ENCODE measurements around the gene SEMA5B. TPM values are rescaled to one million over a fixed set of nuclear protein-coding genes. Genes with fewer than 3 reads are reported as not detected.

SEMA5B gene
- polyA plus RNA-seq, 3 donors from 2014 or later: not detected

DNA sequence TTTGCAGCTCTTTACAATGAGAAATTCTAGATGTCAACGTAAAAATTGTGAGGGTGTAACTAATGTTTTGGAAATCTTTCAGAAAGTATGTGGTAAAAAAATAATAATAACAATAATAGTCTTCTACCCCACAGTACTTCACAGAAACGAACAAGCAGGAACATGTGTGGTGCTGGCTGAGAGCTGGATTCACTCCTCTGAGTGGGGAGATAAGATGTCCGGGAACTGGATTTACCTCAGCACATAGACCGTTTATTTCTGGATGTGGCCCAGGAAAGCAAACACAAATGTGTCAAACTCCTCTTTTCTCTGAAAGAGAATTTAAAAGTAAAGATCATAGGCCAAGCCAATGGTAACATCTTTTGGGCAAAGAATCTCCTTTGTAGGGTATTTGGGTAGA lies 129.3 kb downstream of the SEMA5B start:
- DNase-seq: no peak
- peaks cover 0 to 8% (median 2%) of the 10 kb centered on the region in 3 donors for H3K27me3 Mint-ChIP-seq (ENCODE audit: low read depth in 3 of 3)
- H3K4me3 Mint-ChIP-seq: no peak overlapping the region
- H3K4me1 Mint-ChIP-seq: peaks cover 4 to 7% of the 10 kb centered on the region in 2 donors
- H3K27ac Mint-ChIP-seq: no peak overlapping the region
- peaks cover 0 to 6% (median 0%) of the 10 kb centered on the region in 3 donors for H3K36me3 Mint-ChIP-seq
- no peaks in the 10 kb centered on the region for H3K9me3 Mint-ChIP-seq

DNA sequence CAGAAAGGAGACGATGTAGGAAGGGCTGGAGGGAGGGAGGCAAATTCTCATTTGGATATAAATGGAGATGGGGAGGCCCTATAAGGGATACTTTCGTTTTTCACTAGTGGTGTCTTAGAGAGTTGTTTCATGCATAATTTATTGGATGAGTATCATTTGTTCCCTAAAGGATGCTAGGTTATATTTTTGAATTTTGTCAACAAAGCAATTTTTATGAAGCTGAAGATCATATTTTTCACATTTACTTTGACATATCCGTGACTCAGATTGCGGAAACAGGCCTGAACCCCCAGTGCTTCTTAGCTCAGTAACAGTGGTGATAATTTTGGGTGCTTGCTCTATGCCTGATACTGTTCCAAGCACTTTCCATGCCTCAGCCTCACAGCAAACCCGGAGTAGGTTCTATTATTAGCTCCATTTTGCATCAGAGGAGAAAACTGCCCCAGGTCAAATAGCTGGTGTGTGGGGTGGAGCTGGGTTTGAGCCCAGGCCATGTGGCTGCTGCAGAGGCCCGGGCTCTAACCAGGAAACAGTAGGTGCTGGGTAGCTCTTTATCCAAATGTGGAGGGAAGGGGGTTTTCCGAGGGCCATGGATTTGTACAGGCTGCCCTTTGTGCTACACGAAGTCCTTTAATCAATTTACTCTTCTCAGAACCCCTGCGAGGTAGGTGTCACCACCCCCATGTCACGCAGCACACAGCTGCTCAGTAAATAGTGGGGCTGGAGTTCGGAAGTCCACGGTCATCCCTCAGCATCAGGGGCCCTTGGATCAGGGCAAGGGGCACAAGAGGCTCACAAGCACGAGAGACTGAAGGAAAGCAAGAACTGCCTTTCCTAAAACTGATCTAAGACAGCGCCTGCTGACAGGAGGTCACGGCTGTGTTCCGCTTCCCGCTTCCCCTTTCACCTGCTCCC lies 133.6 kb downstream of the SEMA5B start:
- Mint-ChIP-seq H3K4me1 (peaks cover 8 to 11% of the 10 kb centered on the region in 2 donors), H3K4me3 (no peak overlapping the region), H3K27me3 (ENCODE audit: low read depth in 3 of 3) (peaks cover 2 to 10% (median 2%) of the 10 kb centered on the region in 3 donors), H3K36me3 (peaks cover 0 to 6% (median 0%) of the 10 kb centered on the region in 3 donors), H3K27ac (no peak overlapping the region), H3K9me3 (no peaks in the 10 kb centered on the region)
- DNase-seq: no peak

- Mint-ChIP-seq H3K27me3 (ENCODE audit: low read depth in 3 of 3) (peaks cover 2 to 10% (median 2%) of the 10 kb centered on the region in 3 donors), H3K9me3 (no peaks in the 10 kb centered on the region), H3K4me3 (no peak overlapping the region), H3K27ac (no peak overlapping the region), H3K36me3 (peaks cover 0 to 3% (median 0%) of the 10 kb centered on the region in 3 donors), H3K4me1 (peaks cover 8 to 11% of the 10 kb centered on the region in 2 donors)
- no peak for DNase-seq
These were observed 134.3 kb downstream of the SEMA5B start for GRCh38 chr3:122893282-122893681.

DNA sequence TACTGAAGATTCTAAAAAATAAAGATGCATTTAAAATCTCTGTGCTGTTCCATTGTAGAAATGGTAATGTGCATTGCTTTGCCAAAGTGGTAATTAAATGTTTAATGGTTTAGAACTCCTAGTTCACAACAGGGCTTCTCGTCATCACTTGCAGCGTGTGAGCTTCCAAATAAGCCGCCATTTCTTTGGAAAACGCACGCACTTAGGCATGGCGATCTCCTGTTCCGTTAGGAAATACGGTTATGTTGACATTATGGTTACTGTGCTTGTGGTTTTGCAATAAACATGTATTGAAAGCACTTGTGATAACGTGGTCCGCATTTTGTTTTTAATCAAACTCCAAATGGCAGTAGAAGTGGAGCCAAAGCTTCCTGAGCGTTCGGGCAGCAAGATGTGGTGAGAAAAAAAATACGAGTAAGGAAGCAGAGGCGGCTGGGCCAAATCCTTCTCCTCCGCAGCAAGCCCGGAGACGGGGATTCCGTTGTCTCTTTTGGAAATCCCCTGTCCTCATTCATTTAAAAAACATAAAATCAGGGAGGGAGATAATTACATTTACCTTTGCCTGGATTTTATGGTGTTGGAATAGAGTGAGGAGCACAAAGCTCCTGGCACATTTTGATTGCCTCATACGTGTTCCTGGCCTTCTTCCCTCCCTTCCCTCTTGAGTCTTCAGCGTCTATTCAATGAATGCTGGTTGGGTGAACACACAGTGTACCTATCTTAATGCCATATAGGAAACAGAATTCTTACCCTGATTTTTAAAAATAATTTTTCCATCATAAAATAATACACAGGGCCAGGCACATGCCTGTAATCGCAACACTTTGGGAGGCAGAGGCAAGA lies 135.2 kb downstream of the SEMA5B start:
- H3K9me3 Mint-ChIP-seq: no peaks in the 10 kb centered on the region
- no peak overlapping the region for H3K4me3 Mint-ChIP-seq
- no peak for DNase-seq
- peaks cover 0 to 3% (median under 1%) of the 10 kb centered on the region in 3 donors for H3K36me3 Mint-ChIP-seq
- peaks cover 2 to 10% (median 2%) of the 10 kb centered on the region in 3 donors for H3K27me3 Mint-ChIP-seq (ENCODE audit: low read depth in 3 of 3)
- H3K27ac Mint-ChIP-seq: no peak overlapping the region
- H3K4me1 Mint-ChIP-seq: peaks cover 8 to 11% of the 10 kb centered on the region in 2 donors

GRCh38 chr3:122890720-122891220 lies 136.8 kb downstream of the SEMA5B start:
- Mint-ChIP-seq H3K27me3 (ENCODE audit: low read depth in 3 of 3) (peaks cover 2 to 5% (median 2%) of the 10 kb centered on the region in 3 donors), H3K36me3 (peaks cover under 1 to 9% (median under 1%) of the 10 kb centered on the region in 3 donors), H3K9me3 (no peaks in the 10 kb centered on the region), H3K27ac (no peak overlapping the region), H3K4me1 (peaks cover 8 to 11% of the 10 kb centered on the region in 2 donors), H3K4me3 (no peak overlapping the region)
- no peak for DNase-seq

DNA sequence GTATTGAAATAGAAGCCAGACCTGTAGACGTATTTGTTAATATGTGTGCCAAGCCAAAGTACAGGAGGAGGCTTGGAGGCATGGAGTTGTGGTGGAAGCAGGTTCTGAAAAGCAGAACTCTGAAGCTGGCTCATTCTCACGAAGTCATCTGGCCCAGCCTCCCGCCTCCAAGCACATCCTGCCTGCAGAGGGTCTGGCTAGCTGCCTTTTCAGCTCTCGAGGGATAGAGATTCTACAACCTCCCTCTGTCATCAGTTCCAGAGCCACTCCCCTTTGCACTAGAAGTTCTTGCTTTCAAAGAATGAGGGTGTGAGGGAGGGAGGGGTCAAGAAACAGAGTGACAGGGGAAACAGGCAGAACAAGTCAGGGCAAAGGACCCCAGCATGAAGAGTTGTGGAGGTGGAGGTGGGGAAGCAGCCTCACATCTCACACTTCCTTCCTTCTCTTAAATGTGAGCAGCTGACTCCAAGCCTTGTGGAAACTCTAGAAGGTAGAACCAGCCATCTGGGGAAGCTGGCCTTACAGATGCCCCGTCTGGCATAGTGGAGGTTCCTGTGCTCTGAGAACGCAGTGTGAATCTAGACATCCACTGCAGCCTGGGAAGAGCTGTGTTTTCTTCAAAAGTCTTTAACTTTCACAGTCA lies 137.4 kb downstream of the SEMA5B start:
- Mint-ChIP-seq H3K27me3 (ENCODE audit: low read depth in 3 of 3) (peaks cover 2 to 5% (median 2%) of the 10 kb centered on the region in 3 donors), H3K27ac (no peak overlapping the region), H3K36me3 (peaks cover 3 to 9% (median 3%) of the 10 kb centered on the region in 3 donors), H3K4me3 (no peak overlapping the region), H3K4me1 (peaks cover 8 to 11% of the 10 kb centered on the region in 2 donors), H3K9me3 (no peaks in the 10 kb centered on the region)
- no peak for DNase-seq

DNA sequence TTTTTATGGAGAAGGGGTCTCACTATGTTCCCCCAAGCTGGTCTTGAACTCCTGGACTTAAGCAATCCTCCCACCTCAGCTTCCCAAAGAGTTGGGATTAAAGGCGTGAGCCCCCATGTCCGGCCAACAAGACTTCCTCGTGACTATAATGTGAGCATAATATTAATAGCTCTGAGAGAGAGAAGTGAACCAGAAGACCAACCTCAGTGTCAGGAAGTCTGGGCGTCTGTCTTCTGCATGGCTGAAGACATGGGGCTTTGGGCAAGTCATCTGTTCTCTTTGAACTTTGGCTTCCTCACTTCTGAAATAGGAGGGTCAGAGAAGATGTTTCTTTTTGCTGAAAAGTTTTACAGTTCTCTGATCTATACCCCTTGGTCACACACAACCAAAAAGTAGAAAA lies 140.6 kb downstream of the SEMA5B start:
- H3K27me3 Mint-ChIP-seq (ENCODE audit: low read depth in 3 of 3): peaks cover 0 to 2% (median 0%) of the 10 kb centered on the region in 3 donors
- H3K9me3 Mint-ChIP-seq: no peaks in the 10 kb centered on the region
- H3K27ac Mint-ChIP-seq: no peak overlapping the region
- peaks cover 3 to 13% (median 5%) of the 10 kb centered on the region in 3 donors for H3K36me3 Mint-ChIP-seq
- no peaks in the 10 kb centered on the region for H3K4me1 Mint-ChIP-seq
- DNase-seq: no peak
- no peak overlapping the region for H3K4me3 Mint-ChIP-seq

DNA sequence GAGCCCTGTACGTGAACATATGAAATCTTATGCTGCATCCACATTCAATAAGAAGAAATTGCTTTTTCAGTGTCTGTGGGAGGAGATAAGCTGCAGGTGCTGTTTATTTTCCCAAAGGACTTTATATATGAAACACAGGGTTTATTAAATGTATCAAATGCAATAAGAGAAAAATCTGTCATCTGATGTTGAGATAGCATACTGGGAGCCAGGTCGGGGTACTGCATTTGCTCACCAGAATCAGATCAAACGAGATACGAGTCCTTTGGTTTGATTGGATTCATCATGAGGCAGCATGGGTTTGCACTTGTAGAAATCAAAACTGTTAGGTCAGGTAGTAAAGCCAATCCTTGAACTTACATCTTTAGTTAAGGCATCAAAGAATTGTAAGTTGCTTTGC lies 141.3 kb downstream of the SEMA5B start:
- Mint-ChIP-seq H3K27ac (no peak overlapping the region), H3K36me3 (peaks cover 9 to 20% (median 11%) of the 10 kb centered on the region in 3 donors), H3K4me3 (no peak overlapping the region), H3K9me3 (no peaks in the 10 kb centered on the region), H3K4me1 (no peaks in the 10 kb centered on the region), H3K27me3 (ENCODE audit: low read depth in 3 of 3) (peaks cover 0 to 2% (median 0%) of the 10 kb centered on the region in 3 donors)
- no peak for DNase-seq

GRCh38 chr3:122882361-122882947 lies 145.1 kb downstream of the SEMA5B start:
- DNase-seq: no peak
- no peaks in the 10 kb centered on the region for H3K9me3 Mint-ChIP-seq
- no peaks in the 10 kb centered on the region for H3K27me3 Mint-ChIP-seq (ENCODE audit: low read depth in 3 of 3)
- H3K36me3 Mint-ChIP-seq: peaks cover 11 to 28% (median 12%) of the 10 kb centered on the region in 3 donors
- H3K4me1 Mint-ChIP-seq: no peaks in the 10 kb centered on the region
- H3K4me3 Mint-ChIP-seq: no peak overlapping the region
- no peak overlapping the region for H3K27ac Mint-ChIP-seq

- H3K4me1 Mint-ChIP-seq: peaks cover 8 to 10% of the 10 kb centered on the region in 2 donors
- H3K27me3 Mint-ChIP-seq (ENCODE audit: low read depth in 3 of 3): no peaks in the 10 kb centered on the region
- peaks cover 9 to 19% (median 16%) of the 10 kb centered on the region in 3 donors for H3K36me3 Mint-ChIP-seq
- no peak for DNase-seq
- H3K27ac Mint-ChIP-seq: no peak overlapping the region
- no peak overlapping the region for H3K4me3 Mint-ChIP-seq
- H3K9me3 Mint-ChIP-seq: no peaks in the 10 kb centered on the region
These were observed 146.9 kb downstream of the SEMA5B start for GRCh38 chr3:122880624-122881023.

DNA sequence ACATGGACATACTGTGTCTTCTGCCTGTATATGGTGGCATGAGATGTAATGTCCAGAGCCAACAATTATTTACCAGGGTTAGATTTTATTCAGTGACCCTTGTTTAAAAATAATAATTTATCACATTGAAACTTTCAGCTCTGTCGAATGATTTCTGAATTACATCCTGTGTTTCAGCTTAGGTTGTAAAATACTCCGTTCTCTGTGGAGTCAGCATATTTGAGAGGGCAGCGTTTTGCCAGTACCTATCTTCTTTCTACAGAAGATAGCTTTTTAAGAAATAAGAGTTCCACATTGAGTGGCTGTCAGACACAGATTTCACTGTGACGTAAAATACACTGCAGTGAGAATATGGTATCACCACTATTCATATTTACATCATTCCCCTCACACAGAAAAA lies 147.4 kb downstream of the SEMA5B start:
- no peaks in the 10 kb centered on the region for H3K9me3 Mint-ChIP-seq
- no peak overlapping the region for H3K4me3 Mint-ChIP-seq
- H3K27me3 Mint-ChIP-seq (ENCODE audit: low read depth in 3 of 3): no peaks in the 10 kb centered on the region
- H3K36me3 Mint-ChIP-seq: peaks cover 8 to 19% (median 16%) of the 10 kb centered on the region in 3 donors
- H3K4me1 Mint-ChIP-seq: peaks cover 13 to 15% of the 10 kb centered on the region in 2 donors
- no peak for DNase-seq
- no peak overlapping the region for H3K27ac Mint-ChIP-seq

- H3K27ac Mint-ChIP-seq: no peak overlapping the region
- H3K27me3 Mint-ChIP-seq (ENCODE audit: low read depth in 3 of 3): no peaks in the 10 kb centered on the region
- no peak overlapping the region for H3K4me3 Mint-ChIP-seq
- DNase-seq: no peak
- H3K9me3 Mint-ChIP-seq: no peaks in the 10 kb centered on the region
- H3K36me3 Mint-ChIP-seq: peaks cover 0 to 25% (median 17%) of the 10 kb centered on the region in 3 donors
- peaks cover 17 to 20% of the 10 kb centered on the region in 2 donors for H3K4me1 Mint-ChIP-seq
These were observed 151.9 kb downstream of the SEMA5B start for GRCh38 chr3:122875547-122876127.

All from immature natural killer cell (primary cell).